GM10847 (cell line): ENCODE results near the gene ABLIM1.

ENCODE experiments used
- POLR2A ChIP-seq: IDR thresholded peaks from 2 replicates; pipeline ENCODE4 v1.6.1; 2011; ENCODE audit not compliant: insufficient read length; ENCODE audit errors: extremely low read depth

Gene ABLIM1

GRCh38 chr10:114458216-114458920 lies 199.7 kb downstream of the ABLIM1 start:
- TF ChIP-seq POLR2A = no peak

GRCh38 chr10:114453576-114453975 lies 204.5 kb downstream of the ABLIM1 start:
- TF ChIP-seq POLR2A = no peak

DNA sequence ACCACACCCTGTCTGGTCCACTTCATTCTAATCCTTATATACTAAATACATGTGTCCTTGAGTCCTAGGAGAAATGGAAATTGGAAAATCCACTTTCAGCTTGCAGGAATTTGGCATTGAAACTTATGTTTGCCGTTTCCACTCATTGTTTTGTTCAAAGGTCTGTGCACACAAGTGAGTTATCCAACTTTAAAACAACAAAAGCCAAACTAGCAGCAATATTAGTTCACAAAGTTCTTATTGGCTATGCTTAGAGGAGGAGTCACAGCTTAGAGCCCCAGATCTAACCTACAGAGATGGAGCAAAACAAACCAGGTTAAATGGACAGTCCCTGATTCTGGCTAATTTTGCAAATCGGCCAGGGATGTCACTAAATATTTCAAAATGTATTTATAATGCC lies 209.2 kb downstream of the ABLIM1 start:
- no peak for TF ChIP-seq POLR2A

- no peak for TF ChIP-seq POLR2A
Observed at GRCh38 chr10:114445332-114445731, 212.7 kb downstream of the ABLIM1 start.

DNA sequence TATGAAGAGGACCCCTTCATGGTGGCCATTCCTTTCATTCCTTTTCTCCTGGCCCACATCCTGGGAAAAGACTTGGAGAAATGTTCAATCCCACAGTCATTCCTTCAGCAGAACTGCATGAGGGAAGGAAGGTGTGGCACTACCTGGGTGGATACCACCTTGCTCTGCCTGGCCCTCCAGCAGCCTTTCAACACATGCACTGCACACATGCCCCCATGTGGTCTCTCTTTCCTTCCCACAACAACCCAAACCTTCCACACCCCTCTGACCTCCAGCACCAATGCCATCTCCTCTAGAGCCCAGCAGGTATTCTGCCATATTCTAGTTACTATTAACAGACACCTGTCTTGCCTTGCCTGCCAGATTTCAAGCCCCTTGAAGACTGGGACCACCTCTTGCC lies 213.3 kb downstream of the ABLIM1 start:
- TF ChIP-seq POLR2A = no peak

GRCh38 chr10:114442091-114442630 lies 215.9 kb downstream of the ABLIM1 start:
- no peak for TF ChIP-seq POLR2A

DNA sequence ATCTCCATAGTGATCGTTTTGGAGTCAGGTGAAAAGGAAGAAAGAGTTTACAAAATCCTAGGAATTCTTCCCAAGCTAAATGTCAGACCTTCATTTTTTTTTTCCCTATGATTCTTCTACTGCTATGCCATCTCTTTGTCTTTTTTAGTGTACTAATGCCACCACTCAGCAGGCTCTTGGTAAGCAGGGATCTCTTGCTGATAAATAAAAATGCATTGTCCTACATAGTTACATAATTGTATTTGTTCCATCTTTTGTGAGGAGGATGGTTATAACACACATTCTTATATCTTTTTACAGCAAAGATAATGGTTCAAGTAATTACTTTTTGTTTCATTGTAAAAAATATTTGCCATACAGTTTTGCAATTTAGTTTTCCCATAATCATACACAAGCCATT lies 217.0 kb downstream of the ABLIM1 start:
- no peak for TF ChIP-seq POLR2A

- no peak for TF ChIP-seq POLR2A
Observed at GRCh38 chr10:114437473-114438292, 220.4 kb downstream of the ABLIM1 start.

DNA sequence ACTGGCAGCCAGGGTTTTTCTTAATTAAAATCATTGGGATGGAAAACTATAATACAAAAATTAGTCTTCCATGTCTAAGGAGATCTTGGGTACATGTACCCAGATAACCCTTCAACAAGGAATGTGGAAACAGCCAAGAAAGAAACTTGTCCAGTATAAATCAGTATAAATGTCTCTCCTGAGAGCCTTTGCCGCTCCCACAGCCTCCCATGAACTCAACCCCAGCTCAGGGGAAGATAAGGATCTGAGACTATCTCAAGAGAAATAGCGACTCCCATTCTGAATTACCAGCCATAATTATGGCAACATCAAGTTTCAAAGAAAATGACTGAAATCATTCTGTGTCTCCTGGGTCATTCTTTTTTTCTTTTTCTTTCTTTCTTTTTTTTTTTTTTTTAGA lies 221.1 kb downstream of the ABLIM1 start:
- no peak for TF ChIP-seq POLR2A

GRCh38 chr10:114432566-114433093 lies 225.4 kb downstream of the ABLIM1 start:
- TF ChIP-seq POLR2A = no peak

GRCh38 chr10:114431414-114432135 lies 226.5 kb downstream of the ABLIM1 start:
- no peak for TF ChIP-seq POLR2A

DNA sequence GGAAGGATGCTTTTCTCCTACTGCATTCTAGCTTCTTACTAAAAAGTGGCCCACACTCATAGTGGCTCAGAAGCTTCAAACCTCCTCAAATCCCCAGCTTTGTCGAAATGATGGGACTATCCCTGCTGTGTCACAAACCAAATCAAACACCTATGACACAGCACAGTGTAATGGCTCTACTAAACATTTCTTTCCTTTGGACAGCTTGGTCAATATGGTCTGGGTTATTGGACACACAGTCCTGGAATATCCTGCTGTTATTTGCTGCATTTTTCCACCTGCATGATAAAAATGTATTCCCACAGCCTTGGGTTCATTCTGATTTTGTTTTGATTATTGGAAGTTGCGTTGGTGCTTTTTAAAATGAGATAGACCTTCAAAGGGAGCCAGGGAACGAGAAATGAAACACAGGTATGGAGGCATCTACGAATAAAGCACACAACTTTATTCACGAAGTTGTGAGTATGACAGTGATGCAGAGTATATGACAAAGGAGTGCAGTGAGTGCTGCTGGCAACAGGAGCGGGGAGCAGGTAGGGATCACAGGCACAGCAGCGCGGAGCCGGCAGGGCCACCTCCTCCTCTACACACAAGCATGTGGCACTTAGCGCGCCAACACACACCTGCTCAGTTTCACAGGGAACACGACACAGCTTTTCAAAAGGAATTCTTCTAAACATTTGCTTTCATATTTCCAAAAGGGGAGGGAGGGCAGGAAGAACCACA lies 227.2 kb downstream of the ABLIM1 start:
- no peak for TF ChIP-seq POLR2A

DNA sequence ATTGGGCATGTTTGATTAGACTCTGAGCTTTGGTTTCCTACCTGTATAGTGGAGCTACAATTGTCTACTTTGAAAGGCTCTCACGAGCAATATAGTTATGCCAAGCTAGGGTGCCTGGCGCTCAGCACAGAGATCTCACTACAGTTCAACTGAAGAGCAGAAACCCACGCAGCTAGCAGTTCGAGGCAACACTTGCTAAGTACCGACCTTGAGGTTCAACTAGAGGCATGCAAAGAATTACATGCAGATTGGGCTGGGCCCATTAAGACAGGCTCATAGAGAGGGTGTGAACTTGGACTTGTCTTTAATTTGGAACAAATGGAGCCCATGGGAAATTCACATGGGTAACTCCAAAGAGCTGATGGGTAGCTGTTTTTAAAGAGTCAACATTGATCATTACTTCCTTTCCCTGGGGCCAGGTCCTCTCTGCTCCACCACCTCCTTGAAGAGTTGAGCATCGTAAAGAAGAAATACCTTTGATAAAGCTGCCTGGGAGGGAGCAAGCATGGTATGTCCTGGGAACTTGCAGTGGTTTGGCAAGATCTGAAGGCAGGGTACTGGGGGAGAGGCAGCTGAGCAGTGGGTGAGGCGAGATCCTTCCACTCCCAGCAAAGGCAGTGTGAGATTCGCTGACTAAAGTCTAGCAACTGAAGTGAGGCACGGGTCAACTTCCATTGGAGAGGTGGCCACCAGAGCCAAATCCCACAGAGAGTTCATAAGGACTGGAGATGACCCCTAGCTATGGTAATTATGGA lies 228.3 kb downstream of the ABLIM1 start:
- TF ChIP-seq POLR2A = no peak
